HG03025 (cell line): ENCODE measurements around the gene TNRC6C.
"Not testable (repeated sequence)": the region's sequence is repeated elsewhere in the genome, so short reads cannot be mapped to it uniquely, and the experiment has no call there.

Source experiments
- ATAC-seq: cut with Tn5 transposase; IDR thresholded peaks from one replicate; pipeline ENCODE4 v1.9.1; 2021; ENCODE audit warnings: mild to moderate bottlenecking, moderate library complexity; ENCODE audit not compliant: unreplicated experiment, low FRiP score

The TNRC6C gene

DNA sequence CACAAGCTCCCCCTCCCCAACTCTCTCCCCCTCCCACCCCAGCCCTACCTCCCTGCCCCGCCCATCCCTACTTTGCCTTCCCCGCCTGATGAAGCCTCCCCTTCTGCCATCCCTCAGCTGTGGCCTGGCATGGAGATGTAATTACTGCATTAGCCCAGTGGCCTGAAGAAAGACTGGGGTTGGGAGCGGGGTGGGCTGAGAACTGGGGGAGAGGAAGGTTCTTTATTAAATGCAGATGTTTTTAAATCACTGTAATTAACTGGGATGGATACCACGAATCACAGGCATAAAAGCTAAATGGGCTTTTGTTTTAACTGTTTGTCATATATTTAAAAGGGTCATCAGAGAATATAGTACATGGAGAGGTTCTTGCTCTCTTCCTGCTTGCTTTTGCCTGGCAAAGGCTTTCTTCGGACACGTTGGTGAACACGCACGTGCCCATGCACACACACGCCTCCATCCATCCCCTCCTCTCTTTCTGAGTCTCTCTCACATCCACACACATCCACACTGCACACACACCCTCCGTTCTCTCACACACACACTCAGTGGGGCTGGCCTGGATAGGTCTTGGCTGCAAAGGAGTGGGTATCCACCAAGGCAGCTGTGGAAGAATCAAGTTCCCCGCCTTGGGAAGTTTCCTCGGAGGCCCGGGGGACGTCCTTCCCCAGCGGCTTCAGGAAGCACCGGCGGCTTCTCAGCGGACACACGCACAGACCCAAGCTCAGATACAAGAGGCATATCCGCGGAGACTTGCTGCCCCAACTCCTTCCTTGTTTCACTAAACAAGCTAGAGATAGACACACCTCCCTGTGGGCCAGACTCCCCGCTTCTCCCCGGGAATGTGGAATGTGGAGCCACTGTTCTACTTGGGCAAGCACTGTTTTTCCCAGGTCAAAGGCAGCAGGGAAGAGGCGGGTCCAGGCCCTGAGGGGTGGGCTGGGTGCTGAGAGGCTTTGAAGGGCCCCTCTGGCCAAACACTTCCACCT is 27.4 kb upstream of the TNRC6C start:
- no peak for ATAC-seq

DNA sequence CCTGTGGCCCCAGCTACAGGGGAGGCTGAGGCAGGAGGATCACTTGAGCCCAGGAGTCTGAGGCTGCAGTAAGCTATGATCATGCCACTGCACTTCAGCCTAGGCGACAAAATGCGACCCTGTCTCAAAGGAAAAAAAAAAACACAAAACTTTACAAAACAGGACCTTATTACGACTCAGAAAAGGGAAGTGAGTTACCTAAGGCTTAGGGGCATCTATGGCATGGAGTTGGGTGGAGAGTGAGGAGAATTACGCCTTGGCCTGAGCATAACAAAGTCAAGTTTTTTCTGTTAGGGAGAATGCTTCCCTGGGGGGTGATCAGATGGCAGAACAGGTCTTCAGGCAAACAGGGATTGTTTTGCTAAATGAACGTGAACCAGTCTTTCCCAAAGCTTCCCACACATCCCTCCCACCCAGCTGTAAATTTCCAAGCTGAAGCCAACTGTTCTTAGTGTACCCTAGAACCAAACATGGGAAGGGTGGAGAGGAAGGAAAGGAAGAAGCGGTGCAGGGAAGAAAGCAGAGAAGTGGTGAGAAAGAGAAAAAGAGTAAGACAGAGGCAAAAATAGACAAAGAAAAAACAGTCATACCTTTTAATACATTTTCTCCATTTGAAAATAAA is 24.6 kb upstream of the TNRC6C start:
- ATAC-seq: no peak

DNA sequence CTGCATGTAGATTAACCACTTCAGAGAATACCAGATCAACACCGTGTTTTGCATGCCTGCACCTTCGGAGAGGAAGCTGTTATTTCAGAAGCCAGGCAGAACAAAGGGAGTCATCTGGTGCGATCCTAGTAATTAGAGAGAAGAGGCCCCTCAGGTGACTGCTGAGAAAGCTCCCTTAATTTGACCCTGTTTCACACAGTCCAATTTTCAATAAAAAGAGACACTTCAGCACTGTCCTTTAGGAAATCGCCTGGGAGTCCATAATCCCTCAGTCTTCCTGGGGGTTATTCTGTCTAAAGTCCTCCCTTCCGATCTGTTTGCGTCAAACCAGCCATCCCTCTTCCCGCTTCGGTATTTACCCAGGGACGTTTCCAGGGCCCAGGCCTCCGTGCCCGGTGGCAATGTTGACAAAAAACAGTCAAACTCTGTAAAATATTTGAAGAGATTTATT is 23.4 kb upstream of the TNRC6C start:
- no peak for ATAC-seq

DNA sequence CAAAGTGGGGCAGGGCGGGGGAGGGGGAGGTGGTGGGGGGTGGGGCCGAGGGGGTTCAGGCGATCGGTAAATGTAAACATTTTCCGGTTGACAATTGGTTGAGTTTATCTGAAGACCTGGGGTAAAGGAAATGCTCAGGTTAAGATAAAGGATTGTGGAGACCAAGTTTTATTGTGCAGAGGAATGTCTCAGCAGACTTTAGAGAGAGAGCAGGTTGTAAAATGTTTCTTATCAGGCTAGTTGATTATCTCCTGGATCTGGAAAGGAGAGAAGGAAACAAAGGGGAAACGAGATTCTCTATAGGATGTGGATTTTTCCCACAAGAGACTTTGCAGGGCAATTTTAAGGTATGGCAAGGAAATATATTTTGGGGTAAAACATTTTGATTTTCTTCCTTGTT is 22.8 kb upstream of the TNRC6C start:
- ATAC-seq: not testable (repeated sequence)

DNA sequence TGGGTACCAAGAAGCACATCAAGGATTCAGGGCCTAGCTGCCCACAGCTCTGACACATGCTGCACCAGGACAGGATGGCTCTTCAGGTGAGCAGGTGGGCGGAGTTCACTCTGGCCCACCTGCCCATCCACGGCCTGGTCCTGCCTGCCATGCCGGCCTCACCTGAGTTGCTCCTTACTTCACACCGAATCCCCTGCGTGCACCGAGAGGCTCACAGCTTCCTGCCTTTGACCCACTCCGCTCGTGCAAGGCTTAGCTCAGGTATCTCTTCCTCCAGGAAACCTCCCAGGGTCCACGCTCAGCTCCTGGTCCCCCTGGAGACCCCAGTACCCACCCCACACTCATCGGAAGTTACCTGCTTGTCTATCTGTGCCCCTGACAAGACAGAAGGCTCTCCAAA is 21.6 kb upstream of the TNRC6C start:
- ATAC-seq: no peak

DNA sequence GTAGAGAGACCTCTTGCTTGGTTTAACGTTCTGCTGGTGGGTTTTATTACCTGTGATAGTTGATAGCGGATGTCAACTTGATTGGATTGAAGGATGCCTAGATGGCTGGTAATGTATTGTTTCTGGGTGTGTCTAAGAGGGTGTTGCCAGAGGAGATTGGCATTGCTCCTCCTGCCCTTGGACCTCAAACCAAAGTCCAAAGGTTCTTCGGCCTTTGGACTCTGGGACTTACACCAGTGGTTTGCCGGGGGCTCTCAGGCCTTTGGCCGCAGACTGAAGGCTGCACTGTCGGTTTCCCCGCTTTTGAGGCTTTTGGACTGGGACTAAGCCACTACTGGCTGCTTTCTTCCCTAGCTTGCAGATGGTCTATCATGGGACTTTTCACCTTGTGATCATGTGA is 17.5 kb upstream of the TNRC6C start:
- ATAC-seq: no peak

DNA sequence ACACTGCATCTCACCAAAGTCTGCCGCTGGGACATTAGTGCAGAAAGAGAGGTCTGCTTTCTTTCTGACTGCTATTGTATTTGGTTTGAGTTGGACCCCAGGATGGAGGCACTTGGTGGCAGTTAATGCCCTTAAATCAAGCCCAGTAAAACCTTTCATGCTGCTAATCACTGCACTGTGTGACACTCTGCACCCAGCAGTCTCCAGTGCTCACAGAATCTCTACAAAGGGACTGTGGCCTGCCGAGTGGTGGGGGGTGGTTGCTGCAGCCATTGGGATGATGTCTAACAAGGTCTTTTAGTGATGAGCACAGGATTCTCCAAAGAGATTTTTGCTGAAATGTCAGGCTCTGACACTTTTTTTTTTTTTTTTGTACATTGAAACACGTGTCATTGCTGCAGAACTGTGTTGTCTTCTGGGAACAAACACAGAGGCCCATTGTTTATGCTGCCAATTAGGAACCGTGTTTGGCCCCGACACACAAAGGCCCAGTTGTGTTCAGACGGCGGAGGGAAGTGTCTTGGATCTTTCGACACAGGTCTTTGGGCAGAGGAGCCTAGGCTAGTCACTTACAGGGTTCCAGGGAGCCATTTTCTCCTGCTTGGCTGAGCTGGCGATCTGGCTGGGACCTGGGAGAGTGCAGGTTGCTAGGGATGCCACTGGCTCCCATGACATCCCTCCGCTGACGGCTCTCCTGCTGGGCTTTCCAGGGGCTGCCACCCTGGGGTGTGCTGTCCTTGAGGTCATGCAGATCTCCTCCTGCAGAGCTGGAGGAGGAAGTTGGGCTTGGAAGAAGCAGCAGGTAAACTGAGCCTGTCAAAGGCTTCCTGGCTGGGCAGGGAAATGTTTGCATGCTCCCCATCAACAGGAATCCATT is 16.2 kb upstream of the TNRC6C start:
- no peak for ATAC-seq

DNA sequence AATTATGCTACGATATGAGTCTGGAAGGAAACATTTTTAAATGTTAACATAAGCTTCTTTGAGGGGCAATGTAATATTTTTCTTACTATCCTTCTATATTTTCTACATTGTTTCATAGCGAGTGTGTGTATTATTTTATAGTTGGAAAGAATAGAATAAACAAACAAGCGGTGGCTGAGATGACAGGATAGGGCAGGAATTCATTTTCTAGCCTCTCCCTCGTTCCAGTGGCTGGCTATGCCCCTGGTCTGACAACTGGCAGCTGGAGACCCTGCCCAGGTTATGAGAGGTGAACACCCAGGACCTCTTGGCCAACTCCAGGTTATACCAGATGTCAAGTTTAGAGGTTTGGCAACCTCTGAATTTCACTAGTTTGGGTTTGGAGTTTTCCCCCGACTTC is 14.5 kb upstream of the TNRC6C start:
- ATAC-seq: no peak

DNA sequence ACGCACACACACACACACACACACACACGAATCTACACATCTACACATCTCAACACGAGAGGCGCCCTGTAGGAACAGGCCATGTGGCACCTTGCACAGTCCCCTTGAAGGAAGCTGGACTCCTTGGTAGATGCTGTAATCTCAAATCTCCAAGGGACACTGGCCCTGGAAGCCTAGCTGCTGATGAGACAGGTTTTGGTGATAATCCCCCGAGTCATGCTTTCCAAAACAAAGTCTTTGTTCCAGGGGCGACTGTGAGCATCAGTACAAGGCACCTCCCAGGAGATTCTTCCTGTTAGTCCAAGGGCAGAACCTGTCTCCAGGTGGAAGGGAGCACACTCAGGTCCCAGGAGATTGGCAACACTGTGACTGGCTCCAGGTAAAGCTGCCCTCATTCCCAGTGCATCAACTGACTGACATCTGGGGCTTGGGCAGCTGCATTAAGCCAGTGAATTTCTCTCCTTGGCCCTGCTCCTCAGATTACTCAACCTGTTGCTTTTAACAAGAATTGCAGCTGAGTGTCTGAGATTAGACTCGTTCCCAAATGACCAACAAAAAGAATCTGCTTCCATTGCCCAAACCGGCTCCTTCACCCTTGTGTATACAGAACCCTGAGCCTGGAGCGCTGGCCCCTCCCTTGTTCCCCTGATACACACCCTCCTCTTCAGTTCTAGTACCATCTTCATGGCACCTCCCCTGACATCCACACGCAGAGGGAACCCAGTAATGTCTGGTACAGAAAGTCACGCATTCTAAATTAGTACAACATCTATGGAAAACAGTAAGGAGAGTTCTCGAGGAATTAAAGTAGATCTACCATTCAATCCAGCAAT is 13.9 kb upstream of the TNRC6C start:
- no peak for ATAC-seq

DNA sequence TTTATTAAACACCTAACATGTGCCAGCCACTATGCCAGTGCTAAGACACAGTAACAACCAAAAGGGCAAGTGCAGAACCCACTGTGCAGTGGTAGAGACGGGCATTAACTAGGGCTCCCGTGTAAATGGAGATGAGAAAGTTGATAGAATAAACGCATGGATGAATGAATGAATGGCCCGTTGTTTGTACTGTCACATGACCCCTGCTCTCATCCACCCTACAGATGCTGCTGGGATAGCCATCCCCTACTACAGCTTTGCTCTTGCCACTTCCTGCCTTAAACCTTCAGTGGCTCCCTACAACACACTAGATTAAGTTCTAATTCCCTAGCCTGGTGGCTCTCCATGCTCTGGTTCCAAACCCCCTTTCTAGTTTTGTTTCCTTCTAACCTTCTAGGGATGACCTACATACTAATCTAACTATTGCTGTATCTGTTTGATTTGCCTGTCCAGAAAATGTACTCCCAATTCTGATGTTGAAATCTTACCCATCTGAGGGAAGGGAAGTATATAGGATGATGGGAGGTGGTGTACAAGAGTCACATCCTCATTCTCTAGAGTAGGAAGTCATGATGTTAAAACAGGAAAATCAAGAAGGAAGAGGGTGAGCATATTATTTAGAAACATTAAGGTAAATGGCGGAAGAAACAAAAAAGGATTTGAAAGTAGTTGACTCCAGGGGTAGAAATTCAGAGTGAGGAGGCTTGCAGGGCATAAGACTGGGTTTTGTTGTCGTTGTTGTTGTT is 11.4 kb upstream of the TNRC6C start:
- no peak for ATAC-seq

DNA sequence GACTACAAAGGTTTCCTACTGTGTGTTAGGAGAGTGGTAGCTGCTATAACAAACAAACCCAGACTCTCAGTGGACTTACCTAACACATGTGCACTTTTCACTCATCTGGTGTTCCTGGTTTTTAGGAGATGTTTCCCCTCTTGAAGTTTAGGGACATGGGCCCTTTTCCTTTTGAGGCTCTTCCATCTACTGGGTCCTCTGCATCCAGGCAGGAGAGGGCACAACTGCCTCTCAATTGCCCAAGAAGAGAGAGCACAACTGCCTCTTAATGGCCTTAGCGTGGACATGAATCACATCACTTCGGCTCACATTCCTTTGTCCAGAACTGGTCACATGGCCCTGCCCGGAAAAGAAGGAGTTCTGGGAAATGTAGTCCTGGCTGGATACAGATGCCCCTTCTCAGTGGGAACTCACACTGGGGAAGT is 9.8 kb upstream of the TNRC6C start:
- ATAC-seq: no peak

DNA sequence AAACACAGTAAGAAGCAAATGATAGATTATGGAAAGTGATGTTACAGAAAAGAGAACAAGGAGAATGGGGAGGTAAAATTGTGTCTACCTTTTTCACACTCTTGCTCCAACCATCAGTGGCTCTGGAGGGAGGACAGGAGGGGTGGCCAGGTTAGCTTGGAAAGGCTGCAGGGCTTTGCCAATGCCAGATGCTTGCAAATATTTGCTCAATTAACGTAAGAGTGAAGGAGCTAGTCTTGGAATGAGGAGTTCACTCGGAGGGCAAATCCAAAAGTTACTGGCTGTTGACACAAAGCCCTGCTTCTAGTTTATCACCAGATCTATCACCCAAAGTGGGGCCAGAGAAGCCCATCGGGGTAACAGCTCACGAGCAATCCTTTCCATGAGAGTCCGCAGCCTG is 7.4 kb upstream of the TNRC6C start:
- ATAC-seq: no peak

DNA sequence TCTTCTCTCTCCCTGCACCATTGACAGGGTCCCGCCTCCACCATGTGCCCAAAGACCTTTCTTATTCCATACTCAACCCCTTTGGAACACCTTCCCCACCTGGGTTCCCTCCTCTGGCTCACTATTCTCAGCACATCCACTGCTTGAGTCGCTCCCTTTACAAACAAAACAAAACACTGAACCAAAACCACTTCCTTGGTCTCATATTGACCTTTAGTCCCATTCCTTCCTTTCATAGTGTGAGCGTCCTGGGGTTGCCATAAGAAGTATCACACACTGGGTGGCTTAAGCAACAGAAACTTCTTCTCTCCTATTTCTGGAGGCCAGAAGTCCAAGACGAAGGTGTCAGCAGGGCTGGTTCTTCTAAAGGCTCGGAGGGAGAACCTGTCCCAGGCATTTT is 6.1 kb upstream of the TNRC6C start:
- no peak for ATAC-seq

DNA sequence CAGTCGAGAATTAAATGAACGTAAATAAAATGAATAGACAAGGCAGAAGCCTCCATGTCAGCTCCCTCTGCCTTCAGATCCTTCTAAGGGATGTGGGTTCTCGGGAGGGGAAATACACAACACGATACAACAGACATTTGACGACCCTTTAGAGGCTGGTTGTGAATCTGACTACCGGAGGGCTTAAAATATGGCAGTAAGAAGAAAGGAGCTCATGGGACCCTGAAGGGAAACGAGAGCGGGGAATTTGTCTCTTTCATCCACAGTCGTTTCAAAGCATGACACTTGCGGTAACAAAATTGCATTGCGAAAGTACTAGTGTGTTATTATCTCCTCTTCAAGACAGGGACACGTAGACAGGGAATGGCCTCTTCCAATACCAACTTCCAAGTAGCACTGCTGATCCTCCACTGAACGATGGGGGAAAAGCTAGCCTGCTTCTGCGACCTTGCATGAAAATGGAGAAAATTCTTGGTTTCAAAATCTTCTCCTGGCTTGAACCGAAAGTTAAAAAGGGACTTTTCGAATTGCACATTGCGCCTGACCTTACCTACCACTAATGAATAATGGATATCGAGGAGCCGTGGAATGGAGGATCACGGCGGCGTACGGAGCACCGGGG is 1.2 kb upstream of the TNRC6C start:
- ATAC-seq: no peak

DNA sequence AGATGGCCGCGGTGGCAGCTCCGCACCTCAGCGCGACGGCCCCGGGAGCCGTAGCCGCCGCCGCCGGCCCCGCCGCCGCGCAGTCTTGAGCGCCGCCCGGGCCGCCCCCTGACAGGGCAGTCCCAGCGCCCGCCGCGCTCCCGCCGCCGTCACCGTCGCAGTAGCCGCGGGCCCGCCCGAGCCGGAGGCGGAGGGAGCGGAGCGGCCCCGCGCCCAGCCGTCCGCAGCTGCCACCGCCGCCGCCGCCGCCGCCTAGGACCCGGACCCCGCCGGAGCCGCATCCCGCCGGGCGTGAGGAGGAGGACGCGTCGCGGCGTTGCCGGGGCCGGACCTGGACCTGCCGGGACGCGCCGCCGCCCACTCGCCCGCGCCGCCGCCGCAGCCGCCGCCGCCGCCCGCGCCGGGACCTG is 218 bp downstream of the TNRC6C start:
- no peak for ATAC-seq

DNA sequence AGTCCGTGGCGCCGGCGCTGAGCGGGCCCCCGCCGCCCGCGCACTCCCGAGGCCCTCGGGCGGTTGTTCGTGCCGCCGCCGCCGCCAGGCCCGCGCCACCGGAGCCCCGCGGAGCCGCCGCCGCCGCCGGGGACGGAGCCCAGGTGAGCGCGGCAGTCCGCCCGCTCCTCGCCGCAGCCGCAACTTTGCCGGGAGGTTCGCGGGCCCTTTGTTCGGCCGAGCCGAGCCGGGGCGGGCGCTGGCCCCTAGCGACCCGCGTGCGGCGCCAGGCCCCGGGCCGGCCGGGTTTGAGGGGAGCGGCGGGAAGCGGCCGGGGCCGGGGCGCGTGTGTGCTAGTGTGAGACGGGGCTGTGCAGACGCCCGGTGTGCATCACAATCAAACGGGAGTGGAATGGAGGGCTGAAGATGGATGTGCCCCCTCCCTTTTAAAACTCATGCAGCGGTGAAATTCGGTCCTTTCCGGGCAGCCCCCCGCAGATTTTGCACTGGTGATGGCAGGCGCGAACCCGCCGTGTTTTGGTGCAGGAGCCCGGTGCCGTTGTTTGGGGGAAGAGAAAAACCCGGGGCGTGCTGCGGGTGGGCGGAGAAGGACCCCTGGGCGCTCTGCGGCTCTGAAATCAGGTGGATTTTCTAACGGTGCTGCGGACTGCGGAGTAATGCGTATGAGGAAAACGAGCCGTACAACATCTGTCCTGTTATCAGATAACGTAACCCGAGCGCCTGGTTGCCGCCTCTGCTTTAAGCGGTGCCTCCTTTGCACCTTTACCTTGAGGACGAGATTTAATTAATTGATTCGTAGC is 823 bp downstream of the TNRC6C start:
- no peak for ATAC-seq

DNA sequence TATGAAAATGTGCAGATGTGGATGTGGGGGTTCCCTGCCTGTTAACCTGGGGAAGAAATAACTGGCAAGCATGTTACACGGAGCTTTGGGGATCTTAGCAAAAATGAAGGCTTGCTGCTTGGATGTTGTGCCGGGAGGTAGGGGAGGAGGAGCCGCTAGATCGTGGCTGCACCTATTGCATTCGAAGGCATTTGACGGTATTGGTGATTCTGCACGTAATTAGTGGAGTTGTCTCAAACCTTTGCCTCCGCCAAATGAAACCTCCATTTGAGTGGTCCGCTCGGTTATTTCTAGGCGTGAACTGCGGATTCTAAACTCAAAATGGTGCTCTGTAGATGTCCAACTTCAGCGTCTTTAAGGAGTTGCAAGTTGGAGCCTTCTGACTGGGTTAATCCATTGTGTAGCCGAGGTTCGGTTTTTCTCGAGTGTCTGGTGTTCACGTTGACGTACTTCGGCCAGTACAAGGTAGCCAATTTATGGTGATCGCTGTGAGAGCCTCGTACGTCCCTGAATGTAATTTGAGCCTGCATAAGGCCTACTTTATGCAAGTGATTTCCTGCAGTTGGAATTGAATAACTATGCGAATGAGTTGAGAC is 1.5 kb downstream of the TNRC6C start:
- no peak for ATAC-seq

DNA sequence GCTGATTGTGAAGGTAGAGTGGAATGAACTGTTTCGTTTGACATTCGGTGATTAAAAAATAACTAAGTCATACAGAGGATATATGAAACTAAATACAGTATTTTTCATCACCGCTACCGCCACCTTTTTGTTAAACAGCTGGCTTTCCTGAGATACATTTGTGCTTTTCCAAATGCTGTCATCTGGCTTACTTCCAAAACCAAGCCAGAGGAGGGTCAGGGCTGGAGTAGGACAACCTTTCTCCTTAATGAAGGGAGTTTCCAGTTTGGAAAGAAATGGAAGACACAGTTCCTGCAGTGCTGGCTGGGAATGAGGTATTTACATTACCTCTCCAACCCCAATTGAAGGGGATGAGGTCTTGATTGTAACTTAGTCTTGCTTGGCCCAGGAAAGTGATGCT is 3.2 kb downstream of the TNRC6C start:
- ATAC-seq: no peak
